GM10266 (cell line): ENCODE results near the gene RASD2.

Experiments
- DNase-seq: peaks from one replicate; pipeline ENCODE4 v3.0.0; 2012; ENCODE audit errors: extremely low spot score
- CTCF ChIP-seq: IDR thresholded peaks from 2 replicates; pipeline ENCODE4 v1.5.1; 2012; ENCODE audit warnings: mild to moderate bottlenecking, low read depth; ENCODE audit not compliant: control insufficient read depth, insufficient read depth; ENCODE audit errors: missing control alignments

RASD2 gene

GRCh38 chr22:35547987-35548721 lies 7.5 kb downstream of the RASD2 start:
- no peak for TF ChIP-seq CTCF
- DNase-seq: no peak

GRCh38 chr22:35548722-35549112 lies 8.1 kb downstream of the RASD2 start:
- DNase-seq: no peak
- no peak for TF ChIP-seq CTCF

- no peak for TF ChIP-seq CTCF
- DNase-seq: no peak
These were observed 8.7 kb downstream of the RASD2 start for GRCh38 chr22:35549328-35549727.

GRCh38 chr22:35551549-35552177 lies 11.0 kb downstream of the RASD2 start:
- TF ChIP-seq CTCF: no peak

GRCh38 chr22:35552196-35552842 lies 11.7 kb downstream of the RASD2 start:
- peak; percentile 76 for DNase-seq

More at GRCh38 chr22:35551549-35552177, 11.0 kb downstream of the RASD2 start:
- DNase-seq: no peak

GRCh38 chr22:35552846-35553245 lies 12.2 kb downstream of the RASD2 start:
- no peak for DNase-seq
- TF ChIP-seq CTCF: no peak

More at GRCh38 chr22:35552196-35552842, 11.7 kb downstream of the RASD2 start:
- no peak for TF ChIP-seq CTCF

- no peak for TF ChIP-seq CTCF
- no peak for DNase-seq
These were observed 12.7 kb downstream of the RASD2 start for GRCh38 chr22:35553341-35553740.
